WTC11 (cell line): ENCODE results near the gene DISP3. TPM values are rescaled to one million over a fixed set of nuclear protein-coding genes. Genes with fewer than 3 reads are reported as not detected.

Source experiments
- ATAC-seq: fragments of 200-7000 bp; cut with Tn5 transposase; 2 replicates; pipeline ENCODE4 v1.10.0; 2021; ENCODE audit warnings: mild to moderate bottlenecking, moderate library complexity
- CTCF ChIA-PET: fragments of 300-600 bp; sonication (Branson Sonifier 250); formaldehyde crosslinking; loops from one replicate; lab custom pipeline; 2021; ENCODE audit warnings: antibody characterized with exemption; lab: Charles Lee
- POLR2A ChIA-PET: fragments of 350-600 bp; sonication (Branson Sonifier 250); formaldehyde crosslinking; loops from one replicate; lab custom pipeline; 2021; ENCODE audit warnings: antibody characterized with exemption; lab: Charles Lee
- DNase-seq: peaks from one replicate; pipeline ENCODE4 v3.0.0; 2021; ENCODE audit warnings: low spot score
- H3K27ac Mint-ChIP-seq: 2 replicates; pipeline ENCODE4 v1.8.0; 2021; ENCODE audit warnings: mixed read lengths
- H3K27me3 Mint-ChIP-seq: 2 replicates; pipeline ENCODE4 v1.8.0; 2021; ENCODE audit warnings: low read depth, mild to moderate bottlenecking, moderate library complexity, mixed read lengths
- H3K36me3 Mint-ChIP-seq: 2 replicates; pipeline ENCODE4 v1.8.0; 2021; ENCODE audit warnings: mixed read lengths
- H3K4me1 Mint-ChIP-seq: 2 replicates; pipeline ENCODE4 v1.8.0; 2022; ENCODE audit warnings: mixed read lengths
- H3K4me3 Mint-ChIP-seq: 2 replicates; pipeline ENCODE4 v1.8.0; 2021; ENCODE audit warnings: mild to moderate bottlenecking, moderate library complexity, mixed read lengths
- H3K9me3 Mint-ChIP-seq: 2 replicates; pipeline ENCODE4 v1.8.0; 2021; ENCODE audit warnings: mixed read lengths
- ARID4B ChIP-seq: sonication (generic); formaldehyde crosslinking; IDR thresholded peaks from 2 replicates; pipeline ENCODE4 v1.8.0; 2023; ENCODE audit warnings: missing genetic modification reagents, mild to moderate bottlenecking, borderline replicate concordance
- ATF6 ChIP-seq: sonication (generic); formaldehyde crosslinking; IDR thresholded peaks from 2 replicates; pipeline ENCODE4 v1.8.1; 2023; ENCODE audit warnings: mild to moderate bottlenecking, missing genetic modification reagents
- CTCF ChIP-seq: fragments of 200-600 bp; IDR thresholded peaks from 2 replicates; pipeline ENCODE4 v1.8.0; 2022; ENCODE audit warnings: antibody characterized with exemption
- ETV6 ChIP-seq: sonication (generic); formaldehyde crosslinking; IDR thresholded peaks from 2 replicates; pipeline ENCODE4 v1.8.1; 2022; ENCODE audit warnings: mild to moderate bottlenecking, missing genetic modification reagents
- GABPB1 ChIP-seq: sonication (generic); formaldehyde crosslinking; IDR thresholded peaks from 2 replicates; pipeline ENCODE4 v1.8.1; 2023; ENCODE audit warnings: mild to moderate bottlenecking, missing genetic modification reagents
- GTF2I ChIP-seq: fragments of 250-450 bp; sonication (Bioruptor Pico); conservative IDR thresholded peaks from 2 replicates; pipeline ENCODE4 v1.4.0; 2021; ENCODE audit warnings: mild to moderate bottlenecking
- HMGA2 ChIP-seq: fragments of 250-450 bp; sonication (Bioruptor Pico); IDR thresholded peaks from 2 replicates; pipeline ENCODE4 v1.4.0; 2021; ENCODE audit warnings: mild to moderate bottlenecking, moderate library complexity
- JAZF1 ChIP-seq: fragments of 250-450 bp; sonication (Bioruptor Pico); IDR thresholded peaks from 2 replicates; pipeline ENCODE4 v1.9.0; 2021; ENCODE audit warnings: moderate library complexity, mild to moderate bottlenecking, inconsistent platforms
- KAT7 ChIP-seq: sonication (generic); formaldehyde crosslinking; IDR thresholded peaks from 2 replicates; pipeline ENCODE4 v1.8.1; 2023; ENCODE audit warnings: missing genetic modification reagents, mild to moderate bottlenecking, borderline replicate concordance
- NFATC4 ChIP-seq: fragments of 250-450 bp; sonication (Bioruptor Pico); IDR thresholded peaks from 2 replicates; pipeline ENCODE4 v1.9.0; 2021; ENCODE audit warnings: mild to moderate bottlenecking
- NFE2L1 ChIP-seq: sonication (generic); formaldehyde crosslinking; IDR thresholded peaks from 2 replicates; pipeline ENCODE4 v1.8.1; 2023; ENCODE audit warnings: missing genetic modification reagents
- NR1H2 ChIP-seq: sonication (generic); formaldehyde crosslinking; IDR thresholded peaks from 2 replicates; pipeline ENCODE4 v1.9.0; 2021; ENCODE audit warnings: mild to moderate bottlenecking, moderate library complexity, missing genetic modification reagents
- PREB ChIP-seq: sonication (generic); formaldehyde crosslinking; IDR thresholded peaks from 2 replicates; pipeline ENCODE4 v1.8.1; 2022; ENCODE audit warnings: mild to moderate bottlenecking, missing genetic modification reagents, moderate library complexity, borderline replicate concordance
- USF1 ChIP-seq: sonication (generic); formaldehyde crosslinking; IDR thresholded peaks from 2 replicates; pipeline ENCODE4 v1.8.0; 2022; ENCODE audit warnings: mild to moderate bottlenecking, missing genetic modification reagents
- ZNF121 ChIP-seq: sonication (generic); formaldehyde crosslinking; IDR thresholded peaks from 2 replicates; pipeline ENCODE4 v1.8.0; 2023; ENCODE audit warnings: missing genetic modification reagents
- ZNF219 ChIP-seq: sonication (generic); formaldehyde crosslinking; IDR thresholded peaks from 2 replicates; pipeline ENCODE4 v1.8.0; 2023; ENCODE audit warnings: missing genetic modification reagents, mild to moderate bottlenecking, borderline replicate concordance
- ZNF416 ChIP-seq: fragments of 250-450 bp; sonication (Bioruptor Pico); IDR thresholded peaks from 2 replicates; pipeline ENCODE4 v1.9.0; 2021; ENCODE audit warnings: mild to moderate bottlenecking, inconsistent platforms
- ZNF671 ChIP-seq: fragments of 250-450 bp; sonication (Bioruptor Pico); IDR thresholded peaks from 2 replicates; pipeline ENCODE4 v1.8.0; 2021; ENCODE audit warnings: mild to moderate bottlenecking
- total RNA-seq: library from RNA; stranded (reverse); gene quantifications from 3 replicates; pipeline ENCODE4 v1.2.3, GENCODE V29; 2021

Gene DISP3
- total RNA-seq, 1 experiment from 2014 or later = 6.0 TPM

GRCh38 chr1:11536573-11537379 lies 57.8 kb downstream of the DISP3 start:
- Mint-ChIP-seq H3K9me3 (no peaks in the 10 kb centered on the region), H3K36me3 (no peaks in the 10 kb centered on the region), H3K27me3 (no peaks in the 10 kb centered on the region), H3K27ac (no peak overlapping the region), H3K4me3 (no peak overlapping the region), H3K4me1 (peaks cover 16% of the 10 kb centered on the region)
- CTCF ChIA-PET = interaction anchor here (1.7 to 1.8 kb wide), 2 partner anchors 35 to 109 kb away, joined by 4 to 8 read pairs; no protein-coding TSS in a partner anchor
- DNase-seq (no peak), ATAC-seq (no peak)
- TF ChIP-seq ZNF416 (no peak), KAT7 (no peak), ZNF219 (CRISPR knock-in tag) (no peak), NFE2L1 (CRISPR knock-in tag) (no peak)
- POLR2A ChIA-PET = interaction anchor here (0.6 kb wide), 1 partner anchor 103 kb away, joined by 3 read pairs; no protein-coding TSS in a partner anchor

GRCh38 chr1:11537380-11537764 lies 58.4 kb downstream of the DISP3 start:
- ChIA-PET POLR2A (interaction anchor here (0.6 kb wide), 1 partner anchor 102 kb away, joined by 3 read pairs; no protein-coding TSS in a partner anchor), CTCF (interaction anchor here (1.7 to 1.8 kb wide), 2 partner anchors 35 to 109 kb away, joined by 4 to 8 read pairs; no protein-coding TSS in a partner anchor)
- no peak overlapping the region for H3K27ac Mint-ChIP-seq
- H3K27me3 Mint-ChIP-seq = no peaks in the 10 kb centered on the region
- no peaks in the 10 kb centered on the region for H3K9me3 Mint-ChIP-seq
- no peaks in the 10 kb centered on the region for H3K36me3 Mint-ChIP-seq
- DNase-seq (no peak), ATAC-seq (no peak)
- TF ChIP-seq HMGA2 (CRISPR knock-in tag) = no peak
- TF ChIP-seq ATF6 = no peak
- TF ChIP-seq ETV6 (CRISPR knock-in tag) = no peak
- no peak for TF ChIP-seq CTCF
- H3K4me1 Mint-ChIP-seq = peaks cover 16% of the 10 kb centered on the region
- H3K4me3 Mint-ChIP-seq = no peak overlapping the region

- DNase-seq = no peak
- H3K27me3 Mint-ChIP-seq = no peaks in the 10 kb centered on the region
- H3K36me3 Mint-ChIP-seq = no peaks in the 10 kb centered on the region
- no peaks in the 10 kb centered on the region for H3K9me3 Mint-ChIP-seq
- CTCF ChIA-PET = interaction anchor here (1.7 to 1.8 kb wide), 2 partner anchors 34 to 108 kb away, joined by 4 to 8 read pairs; no protein-coding TSS in a partner anchor
- H3K4me1 Mint-ChIP-seq = peaks cover 16% of the 10 kb centered on the region
- no peak for ATAC-seq
- no peak for TF ChIP-seq GTF2I (CRISPR knock-in tag)
- no peak for TF ChIP-seq NR1H2 (CRISPR knock-in tag)
- no peak for TF ChIP-seq ZNF416
- no peak for TF ChIP-seq ZNF671
- TF ChIP-seq ZNF121 (CRISPR knock-in tag) = no peak
- no peak for TF ChIP-seq USF1
- no peak for TF ChIP-seq PREB (CRISPR knock-in tag)
- no peak for TF ChIP-seq GABPB1
- TF ChIP-seq NFATC4 = no peak
- no peak for TF ChIP-seq JAZF1 (CRISPR knock-in tag)
- TF ChIP-seq ARID4B (CRISPR knock-in tag) = no peak
- TF ChIP-seq HMGA2 (CRISPR knock-in tag) = no peak
- H3K4me3 Mint-ChIP-seq = no peak overlapping the region
- POLR2A ChIA-PET = no interaction called here
- no peak overlapping the region for H3K27ac Mint-ChIP-seq
These were observed 59.1 kb downstream of the DISP3 start for GRCh38 chr1:11537854-11538591.
